Left lung (tissue), 10 donors: ENCODE results near the gene CHODL. TPM values are rescaled to one million over a fixed set of nuclear protein-coding genes. Genes with fewer than 3 reads are reported as not detected.
A peak's percentile ranks its signal among the peaks of the same experiment; 100 is the strongest.

Experiments
- ATAC-seq: fragments of 200-7000 bp; cut with Tn5 transposase; one replicate; pipeline ENCODE4 v1.9.1; 2020; ENCODE audit warnings: moderate library complexity
- DNase-seq, 4 donors: peaks; one replicate each; pipeline ENCODE4 v3.0.0-alpha.2; 2013 to 2020
- H3K27ac ChIP-seq, 2 donors: fragments of 200-600 bp; sonication (generic) in 1 of 2; one replicate each; pipeline versions ENCODE4 v1.5.0 to v1.8.0; 2020 to 2021
- H3K27me3 ChIP-seq, 2 donors: fragments of 200-600 bp; sonication (generic) in 1 of 2; one replicate each; pipeline versions ENCODE4 v1.5.0 to v1.8.0; 2020 to 2021
- H3K36me3 ChIP-seq, 2 donors: fragments of 200-600 bp; sonication (generic) in 1 of 2; one replicate each; pipeline versions ENCODE4 v1.5.0 to v1.8.0; 2020 to 2021
- H3K4me1 ChIP-seq, 2 donors: fragments of 200-600 bp; one replicate each; pipeline ENCODE4 v1.8.0; 2021
- H3K4me3 ChIP-seq, 2 donors: fragments of 200-600 bp; sonication (generic) in 1 of 2; one replicate each; pipeline versions ENCODE4 v1.5.0 to v1.8.0; 2020 to 2021; ENCODE audit warnings: mild to moderate bottlenecking in 1 of 2
- H3K9me3 ChIP-seq, 2 donors: fragments of 200-600 bp; sonication (generic) in 1 of 2; one replicate each; pipeline versions ENCODE4 v1.5.0 to v1.8.0; 2020 to 2021
- intact Hi-C, 2 donors: fragments of 100-400 bp; cut with DNase I; formaldehyde crosslinking; loops; one replicate each; pipeline versions ENCODE4 v1.11.2 to v1.14.2; 2022
- polyA plus RNA-seq, 6 donors: library from polyadenylated mRNA; unstranded; fragments of 120-200 nt; gene quantifications; one replicate each; pipeline ENCODE4 v1.2.1, GENCODE V29; 2013; ENCODE audit not compliant: insufficient read length in 6 of 6
- total RNA-seq, 2 donors: library from RNA; stranded (reverse); fragmentation: NEBNext Ultra II Directional; extraction: Animal tissue kit (Norgen Biotek cat#: 25700); gene quantifications; one replicate each; pipeline ENCODE4 v1.2.1, GENCODE V29; 2021
- TF ChIP-seq, protein P1 (sequence below), 2 donors: fragments of 200-600 bp; sonication (generic) in 1 of 2; IDR thresholded peaks; one replicate each; pipeline versions ENCODE4 v1.5.0 to v1.8.0; 2021; ENCODE audit warnings: antibody characterized with exemption in 2 of 2
- donor health status: DM: no; HTN: yes; CAD: no.
- donor health status: DM: no; HTN: no; CAD: no.

The CHODL gene
- total and polyA plus RNA-seq, 8 donors = 0.32 to 4.5 (median 1.8) TPM

DNA sequence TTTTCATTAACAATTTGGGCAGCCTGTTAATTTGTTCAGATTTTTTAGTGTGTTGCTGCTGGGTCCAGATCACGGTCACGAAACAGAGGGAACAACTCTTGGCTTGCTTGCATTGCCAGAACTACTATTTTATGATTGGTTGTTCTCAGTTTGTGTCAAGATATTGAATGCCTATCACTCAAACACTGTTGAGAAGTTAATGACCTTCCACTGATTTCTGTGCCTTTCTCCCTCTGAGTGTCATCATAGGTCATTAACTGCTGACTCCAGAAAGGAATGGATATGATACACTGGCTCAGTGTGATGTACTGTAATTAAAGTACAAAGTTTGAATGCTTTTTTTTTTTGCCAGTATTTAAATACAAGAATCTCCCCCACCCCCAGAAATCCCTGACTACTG lies 9.2 kb downstream of the CHODL start:
- no peaks in the 10 kb centered on the region for H3K36me3 ChIP-seq
- DNase-seq (no peak), ATAC-seq (no peak)
- H3K27ac ChIP-seq = no peak overlapping the region
- intact Hi-C loops = no loop called here
- H3K4me3 ChIP-seq = no peak overlapping the region
- H3K27me3 ChIP-seq = no peaks in the 10 kb centered on the region
- TF ChIP-seq, protein P1, sequence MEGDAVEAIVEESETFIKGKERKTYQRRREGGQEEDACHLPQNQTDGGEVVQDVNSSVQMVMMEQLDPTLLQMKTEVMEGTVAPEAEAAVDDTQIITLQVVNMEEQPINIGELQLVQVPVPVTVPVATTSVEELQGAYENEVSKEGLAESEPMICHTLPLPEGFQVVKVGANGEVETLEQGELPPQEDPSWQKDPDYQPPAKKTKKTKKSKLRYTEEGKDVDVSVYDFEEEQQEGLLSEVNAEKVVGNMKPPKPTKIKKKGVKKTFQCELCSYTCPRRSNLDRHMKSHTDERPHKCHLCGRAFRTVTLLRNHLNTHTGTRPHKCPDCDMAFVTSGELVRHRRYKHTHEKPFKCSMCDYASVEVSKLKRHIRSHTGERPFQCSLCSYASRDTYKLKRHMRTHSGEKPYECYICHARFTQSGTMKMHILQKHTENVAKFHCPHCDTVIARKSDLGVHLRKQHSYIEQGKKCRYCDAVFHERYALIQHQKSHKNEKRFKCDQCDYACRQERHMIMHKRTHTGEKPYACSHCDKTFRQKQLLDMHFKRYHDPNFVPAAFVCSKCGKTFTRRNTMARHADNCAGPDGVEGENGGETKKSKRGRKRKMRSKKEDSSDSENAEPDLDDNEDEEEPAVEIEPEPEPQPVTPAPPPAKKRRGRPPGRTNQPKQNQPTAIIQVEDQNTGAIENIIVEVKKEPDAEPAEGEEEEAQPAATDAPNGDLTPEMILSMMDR (IDR thresholded peaks at IDR 0.05) = no peak
- H3K4me1 ChIP-seq = no peaks in the 10 kb centered on the region
- no peaks in the 10 kb centered on the region for H3K9me3 ChIP-seq

DNA sequence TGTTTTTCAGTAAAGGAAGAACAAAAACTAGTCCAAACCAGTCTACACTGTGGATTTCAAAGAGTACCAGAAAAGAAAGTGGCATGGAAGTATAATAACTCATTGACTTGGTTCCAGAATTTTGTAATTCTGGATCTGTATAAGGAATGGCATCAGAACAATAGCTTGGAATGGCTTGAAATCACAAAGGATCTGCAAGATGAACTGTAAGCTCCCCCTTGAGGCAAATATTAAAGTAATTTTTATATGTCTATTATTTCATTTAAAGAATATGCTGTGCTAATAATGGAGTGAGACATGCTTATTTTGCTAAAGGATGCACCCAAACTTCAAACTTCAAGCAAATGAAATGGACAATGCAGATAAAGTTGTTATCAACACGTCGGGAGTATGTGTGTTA lies 21.3 kb downstream of the CHODL start:
- H3K27ac ChIP-seq = no peak overlapping the region
- TF ChIP-seq, protein P1 (IDR thresholded peaks at IDR 0.05) = no peak
- DNase-seq (peak in 1 of 4 donors; percentile 6), ATAC-seq (no peak)
- no peaks in the 10 kb centered on the region for H3K27me3 ChIP-seq
- H3K36me3 ChIP-seq = no peaks in the 10 kb centered on the region
- H3K9me3 ChIP-seq = no peaks in the 10 kb centered on the region
- intact Hi-C loops = no loop called here
- no peak overlapping the region for H3K4me3 ChIP-seq
- H3K4me1 ChIP-seq = no peaks in the 10 kb centered on the region

DNA sequence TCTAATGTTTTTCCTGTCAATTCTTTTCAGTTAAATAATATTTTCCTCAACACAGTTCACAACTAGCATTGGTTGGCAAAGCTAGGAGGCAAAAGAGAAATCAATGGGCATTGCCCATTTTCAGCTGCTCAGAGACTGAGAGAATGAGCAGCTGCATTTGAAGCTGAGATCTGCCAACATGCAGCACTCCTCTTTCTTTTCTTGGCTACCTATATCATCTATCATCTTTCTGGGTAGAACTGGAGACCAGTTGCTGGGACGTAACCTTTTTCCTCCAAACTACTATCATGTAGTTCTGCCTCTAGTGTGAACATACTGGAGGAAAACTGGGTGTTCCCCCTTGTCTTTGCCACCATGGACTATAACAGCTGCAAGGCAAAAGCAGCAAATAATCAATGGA lies 22.9 kb downstream of the CHODL start:
- Histone ChIP-seq H3K27me3 (no peaks in the 10 kb centered on the region), H3K4me1 (no peaks in the 10 kb centered on the region), H3K36me3 (no peaks in the 10 kb centered on the region), H3K9me3 (no peaks in the 10 kb centered on the region), H3K27ac (no peak overlapping the region), H3K4me3 (no peak overlapping the region)
- ATAC-seq (no peak), DNase-seq (no peak)
- intact Hi-C loops = no loop called here
- TF ChIP-seq, protein P1 (IDR thresholded peaks at IDR 0.05) = no peak

DNA sequence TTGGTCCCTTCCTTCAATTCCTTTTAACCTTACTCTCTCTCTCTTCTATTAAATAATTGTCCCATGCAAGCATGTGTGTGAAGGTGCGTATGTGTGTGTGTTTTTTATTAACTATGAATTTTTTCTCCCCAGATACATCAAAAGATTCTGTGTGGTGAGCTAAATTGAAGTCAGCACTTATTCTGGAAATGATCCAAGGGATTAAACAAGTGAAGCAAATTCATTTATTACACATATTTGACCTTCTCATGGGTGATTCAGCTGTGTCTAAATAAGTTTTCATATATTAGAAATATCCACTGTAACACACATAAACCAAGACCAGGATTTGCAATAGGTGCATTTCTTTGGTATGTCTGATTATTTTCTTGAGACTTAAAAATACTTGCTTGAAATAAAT lies 24.3 kb downstream of the CHODL start:
- Histone ChIP-seq H3K27ac (no peak overlapping the region), H3K27me3 (no peaks in the 10 kb centered on the region), H3K4me1 (no peaks in the 10 kb centered on the region), H3K9me3 (no peaks in the 10 kb centered on the region), H3K36me3 (no peaks in the 10 kb centered on the region), H3K4me3 (no peak overlapping the region)
- intact Hi-C loops = no loop called here
- DNase-seq (no peak), ATAC-seq (no peak)
- TF ChIP-seq, protein P1 (IDR thresholded peaks at IDR 0.05) = no peak

DNA sequence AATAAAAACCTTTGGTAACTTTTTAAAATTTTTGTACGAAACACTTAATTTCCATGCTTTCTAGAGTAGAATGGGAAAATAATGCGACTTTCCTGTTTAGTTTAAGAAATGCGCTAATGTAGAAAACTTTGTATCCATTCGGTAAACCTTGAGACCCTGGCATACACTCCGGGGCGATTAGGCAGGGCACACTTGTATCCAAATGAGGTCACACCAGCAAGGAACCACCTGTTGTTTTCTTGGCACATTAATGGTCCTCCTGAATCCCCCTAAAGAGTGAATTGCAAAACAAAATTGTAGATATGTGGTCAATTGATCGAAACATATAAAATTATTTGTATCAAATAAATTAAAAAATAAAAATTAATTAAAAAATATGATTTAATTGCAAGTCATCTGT lies 25.2 kb downstream of the CHODL start:
- no peak overlapping the region for H3K4me3 ChIP-seq
- ATAC-seq = no peak
- H3K27ac ChIP-seq = no peak overlapping the region
- H3K9me3 ChIP-seq = no peaks in the 10 kb centered on the region
- intact Hi-C loops = no loop called here
- no peaks in the 10 kb centered on the region for H3K27me3 ChIP-seq
- H3K4me1 ChIP-seq = no peaks in the 10 kb centered on the region
- no peak for DNase-seq
- H3K36me3 ChIP-seq = no peaks in the 10 kb centered on the region
- TF ChIP-seq, protein P1 (IDR thresholded peaks at IDR 0.05) = no peak
